Measurements from ENCODE around the gene RTN3.

The RTN3 gene

DNA sequence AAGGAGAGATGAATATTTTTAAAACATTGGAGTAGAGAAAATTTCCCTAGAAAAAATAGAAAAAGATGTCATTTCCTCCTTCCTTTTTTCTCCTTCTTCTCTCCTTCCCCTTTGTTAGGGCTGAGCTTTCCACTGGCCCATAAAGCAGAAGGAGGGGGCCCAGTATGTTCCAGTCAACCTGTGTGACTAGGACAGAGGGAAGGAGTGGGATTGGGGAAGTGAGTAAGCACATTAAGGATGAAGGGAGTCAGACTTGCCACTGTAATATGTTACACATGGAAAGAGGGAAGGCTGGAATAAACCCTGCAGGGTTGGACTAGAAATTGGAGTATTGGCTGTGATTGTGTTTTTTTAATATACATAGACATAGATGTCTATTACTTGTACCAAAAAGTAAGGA is 111.9 kb downstream of the RTN3 start:
- TF ChIP-seq, protein P1, sequence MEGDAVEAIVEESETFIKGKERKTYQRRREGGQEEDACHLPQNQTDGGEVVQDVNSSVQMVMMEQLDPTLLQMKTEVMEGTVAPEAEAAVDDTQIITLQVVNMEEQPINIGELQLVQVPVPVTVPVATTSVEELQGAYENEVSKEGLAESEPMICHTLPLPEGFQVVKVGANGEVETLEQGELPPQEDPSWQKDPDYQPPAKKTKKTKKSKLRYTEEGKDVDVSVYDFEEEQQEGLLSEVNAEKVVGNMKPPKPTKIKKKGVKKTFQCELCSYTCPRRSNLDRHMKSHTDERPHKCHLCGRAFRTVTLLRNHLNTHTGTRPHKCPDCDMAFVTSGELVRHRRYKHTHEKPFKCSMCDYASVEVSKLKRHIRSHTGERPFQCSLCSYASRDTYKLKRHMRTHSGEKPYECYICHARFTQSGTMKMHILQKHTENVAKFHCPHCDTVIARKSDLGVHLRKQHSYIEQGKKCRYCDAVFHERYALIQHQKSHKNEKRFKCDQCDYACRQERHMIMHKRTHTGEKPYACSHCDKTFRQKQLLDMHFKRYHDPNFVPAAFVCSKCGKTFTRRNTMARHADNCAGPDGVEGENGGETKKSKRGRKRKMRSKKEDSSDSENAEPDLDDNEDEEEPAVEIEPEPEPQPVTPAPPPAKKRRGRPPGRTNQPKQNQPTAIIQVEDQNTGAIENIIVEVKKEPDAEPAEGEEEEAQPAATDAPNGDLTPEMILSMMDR (IDR thresholded peaks at IDR 0.05; ENCODE audit: borderline replicate concordance, control extremely low read depth, extremely low read depth, insufficient read depth, missing control alignments), result no peak
- DNase-seq (ENCODE audit: low spot score), result no peak
- in situ Hi-C loops (cut with MboI; ENCODE audit: low sequenced_read_pairs, unreplicated experiment), result no loop called here

DNA sequence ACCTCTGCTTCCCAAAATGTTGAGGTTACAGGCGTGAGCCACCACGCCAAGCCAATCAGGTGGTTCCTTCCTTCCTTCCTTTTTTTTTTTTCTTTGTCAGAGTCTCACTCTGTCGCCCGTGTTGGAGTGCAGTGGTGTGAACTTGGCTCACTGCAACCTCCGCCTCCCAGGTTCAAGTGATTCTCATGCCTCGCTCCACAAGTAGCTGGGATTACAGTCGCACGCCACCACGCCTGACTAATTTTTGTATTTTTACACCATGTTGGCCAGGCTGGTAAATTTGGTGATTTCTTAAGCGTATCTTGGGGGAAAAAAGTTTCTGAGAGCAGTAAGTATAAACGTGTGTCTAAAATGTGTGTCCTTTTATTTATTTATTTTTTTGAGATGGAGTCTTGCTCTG is 113.8 kb downstream of the RTN3 start:
- TF ChIP-seq, protein P1 (IDR thresholded peaks at IDR 0.05; ENCODE audit: borderline replicate concordance, control extremely low read depth, extremely low read depth, insufficient read depth, missing control alignments), result no peak
- no peak for DNase-seq (ENCODE audit: low spot score)
- in situ Hi-C loops (cut with MboI; ENCODE audit: low sequenced_read_pairs, unreplicated experiment), result no loop called here

DNA sequence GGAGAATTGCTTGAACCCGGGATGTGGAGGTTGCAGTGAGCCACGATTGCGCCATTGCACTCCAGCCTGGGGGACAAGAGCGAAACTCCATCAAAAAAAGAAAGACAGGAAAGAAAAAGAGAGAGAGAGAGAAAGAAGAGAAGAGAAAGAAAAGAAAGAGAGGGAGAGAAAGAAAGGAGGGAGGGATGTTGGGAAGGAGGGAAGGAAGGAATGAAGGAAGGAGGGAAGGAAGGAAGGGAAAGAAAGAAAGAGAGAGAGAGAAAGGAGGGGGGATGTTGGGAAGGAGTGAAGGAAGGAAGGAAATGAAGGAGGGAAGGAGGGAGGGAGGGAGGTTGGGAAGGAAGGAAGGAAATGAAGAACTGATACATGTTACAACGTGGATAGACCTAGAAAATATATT is 119.6 kb downstream of the RTN3 start:
- DNase-seq (ENCODE audit: low spot score), result no peak
- TF ChIP-seq, protein P1 (IDR thresholded peaks at IDR 0.05; ENCODE audit: borderline replicate concordance, control extremely low read depth, extremely low read depth, insufficient read depth, missing control alignments), result no peak

DNA sequence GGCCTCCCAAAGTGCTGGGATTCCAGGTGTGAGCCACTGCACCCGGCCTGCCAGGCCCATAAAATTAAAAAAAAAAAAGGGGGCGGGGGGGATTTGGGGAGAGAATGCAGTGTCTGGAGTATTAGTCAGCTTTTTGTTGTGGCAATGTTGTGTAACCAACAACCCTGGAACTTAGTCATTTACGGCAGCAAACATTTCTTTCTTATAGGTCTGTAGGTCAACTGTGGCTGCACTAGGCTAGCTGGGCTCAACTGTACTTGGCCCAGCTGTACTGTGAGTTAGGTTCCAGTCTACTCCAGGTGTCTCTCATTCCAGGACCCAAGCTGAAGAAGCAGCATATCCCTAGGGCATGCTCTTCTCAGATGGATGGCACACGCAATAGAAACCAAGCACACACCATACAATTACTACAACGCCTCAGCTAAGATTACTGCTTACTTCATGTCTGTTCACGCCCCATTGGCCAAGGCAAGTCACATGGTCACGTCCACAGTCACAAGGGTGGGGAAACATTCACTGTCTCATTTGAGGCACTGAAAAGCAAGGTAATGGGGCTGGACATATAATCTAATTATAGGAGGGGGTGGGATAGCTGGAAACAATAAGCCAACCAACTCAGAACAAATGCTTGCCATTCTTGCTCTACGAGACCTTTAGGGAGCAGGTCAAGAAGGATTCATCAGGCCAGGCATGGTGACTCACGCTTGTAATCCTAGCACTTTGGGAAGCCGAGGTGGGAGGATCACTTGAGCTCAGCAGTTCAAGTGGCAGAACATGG is 121.5 kb downstream of the RTN3 start:
- in situ Hi-C loops (cut with MboI; ENCODE audit: low sequenced_read_pairs, unreplicated experiment), result no loop called here
- DNase-seq (ENCODE audit: low spot score), result no peak

More for the DNA sequence above, 119.6 kb downstream of the RTN3 start:
- in situ Hi-C loops (cut with MboI; ENCODE audit: low sequenced_read_pairs, unreplicated experiment), result no loop called here

DNA sequence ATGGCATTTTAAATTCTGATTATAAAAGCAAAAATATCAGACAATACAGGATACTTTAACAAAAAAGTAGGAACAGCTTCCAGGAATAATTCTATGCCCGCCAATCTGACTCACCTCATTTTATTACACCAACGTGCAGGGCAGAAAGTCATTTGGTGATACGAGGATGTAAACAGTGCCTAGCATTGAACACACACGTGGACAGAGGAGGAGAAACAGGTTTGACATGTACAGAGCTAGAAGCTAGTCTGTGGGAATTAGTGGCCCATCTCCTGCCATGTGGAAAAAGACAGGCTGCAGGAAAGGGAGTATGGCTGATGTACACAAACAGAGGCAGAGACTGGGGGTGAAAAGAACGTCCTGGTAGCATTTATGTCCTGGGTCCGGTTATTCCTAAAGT is 123.0 kb downstream of the RTN3 start:
- no peak for DNase-seq (ENCODE audit: low spot score)
- in situ Hi-C loops (cut with MboI; ENCODE audit: low sequenced_read_pairs, unreplicated experiment), result no loop called here
- TF ChIP-seq, protein P1 (IDR thresholded peaks at IDR 0.05; ENCODE audit: borderline replicate concordance, control extremely low read depth, extremely low read depth, insufficient read depth, missing control alignments), result no peak

More for the DNA sequence above, 121.5 kb downstream of the RTN3 start:
- TF ChIP-seq, protein P1 (IDR thresholded peaks at IDR 0.05; ENCODE audit: borderline replicate concordance, control extremely low read depth, extremely low read depth, insufficient read depth, missing control alignments), result no peak

DNA sequence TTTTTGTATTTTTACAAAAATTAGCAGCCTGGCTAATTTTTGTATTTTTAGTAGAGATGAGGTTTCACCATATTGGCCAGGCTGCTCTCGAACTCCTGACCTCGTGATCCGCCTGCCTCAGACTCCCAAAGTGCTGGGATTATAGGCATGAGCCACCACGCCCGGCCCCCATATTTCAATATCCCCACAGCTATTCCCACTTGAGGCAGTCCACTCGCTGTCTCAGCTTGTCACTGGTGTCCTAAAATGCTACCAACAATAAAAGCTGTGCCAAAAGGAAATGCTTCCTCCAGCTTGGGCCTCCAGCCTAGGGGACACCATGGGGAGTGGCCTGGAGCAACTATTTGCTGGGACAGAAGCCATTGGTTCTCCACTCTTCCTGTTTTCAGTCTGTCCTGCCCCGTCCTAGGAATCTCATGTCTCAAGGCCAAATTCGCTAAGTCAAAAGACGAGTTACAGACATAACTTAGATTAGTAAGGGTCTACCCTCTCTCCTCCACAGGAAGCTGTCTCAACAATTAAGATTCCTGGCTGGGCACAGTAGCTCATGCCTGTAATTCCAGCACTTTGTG is 124.6 kb downstream of the RTN3 start:
- DNase-seq (ENCODE audit: low spot score), result no peak
- TF ChIP-seq, protein P1 (IDR thresholded peaks at IDR 0.05; ENCODE audit: borderline replicate concordance, control extremely low read depth, extremely low read depth, insufficient read depth, missing control alignments), result no peak
- in situ Hi-C loops (cut with MboI; ENCODE audit: low sequenced_read_pairs, unreplicated experiment), result no loop called here
